Mucosa of descending colon (tissue), 3 donors: ENCODE data around the gene ASB6. TPM values are rescaled to one million over a fixed set of nuclear protein-coding genes. Genes with fewer than 3 reads are reported as not detected.

Experiments
- ATAC-seq: fragments of 200-7000 bp; cut with Tn5 transposase; one replicate; pipeline ENCODE4 v1.9.1; 2020; ENCODE audit warnings: mild to moderate bottlenecking, moderate library complexity
- DNase-seq, 3 donors: peaks; one replicate each; pipeline ENCODE4 v3.0.0-alpha.2; 2020
- H3K36me3 ChIP-seq: fragments of 200-600 bp; one replicate; pipeline ENCODE4 v1.8.0; 2021; ENCODE audit warnings: low read depth, mild to moderate bottlenecking
- H3K4me1 ChIP-seq: fragments of 200-600 bp; one replicate; pipeline ENCODE4 v1.8.0; 2021; ENCODE audit warnings: low read depth, mild to moderate bottlenecking
- H3K4me3 ChIP-seq: fragments of 200-600 bp; one replicate; pipeline ENCODE4 v1.8.0; 2021; ENCODE audit warnings: mild to moderate bottlenecking
- H3K9me3 ChIP-seq: fragments of 200-600 bp; one replicate; pipeline ENCODE4 v1.8.0; 2021; ENCODE audit warnings: mild to moderate bottlenecking
- intact Hi-C, 2 donors: fragments of 100-400 bp; cut with DNase I in 1 of 2; cut with micrococcal nuclease in 1 of 2; formaldehyde crosslinking; loops; one replicate each; pipeline versions ENCODE4 v1.11.0 to v1.11.1; 2022; cut with DNase I, micrococcal nuclease
- total RNA-seq, 3 donors: library from RNA; stranded (reverse); fragmentation: NEBNext Ultra II Directional in 2 of 3; extraction: Animal tissue kit (Norgen Biotek cat#: 25700) in 2 of 3; gene quantifications; one replicate each; pipeline versions ENCODE4 v1.2.1 to v1.2.4, GENCODE V29; 2021 to 2023
- TF ChIP-seq, protein P1 (sequence below): fragments of 200-600 bp; IDR thresholded peaks from one replicate; pipeline ENCODE4 v1.8.0; 2022; ENCODE audit warnings: antibody characterized with exemption, mild to moderate bottlenecking
- donor health status: DM: no; HTN: no; CAD: no; lungs with moderate emphysema.
- donor health status: DM: no; HTN: no; CAD: no.
- donor health status: DM: no; HTN: yes; CAD: no.

ASB6 gene
- total RNA-seq, 3 donors from 2014 or later: 16.1 to 21.3 (median 17.5) TPM

DNA sequence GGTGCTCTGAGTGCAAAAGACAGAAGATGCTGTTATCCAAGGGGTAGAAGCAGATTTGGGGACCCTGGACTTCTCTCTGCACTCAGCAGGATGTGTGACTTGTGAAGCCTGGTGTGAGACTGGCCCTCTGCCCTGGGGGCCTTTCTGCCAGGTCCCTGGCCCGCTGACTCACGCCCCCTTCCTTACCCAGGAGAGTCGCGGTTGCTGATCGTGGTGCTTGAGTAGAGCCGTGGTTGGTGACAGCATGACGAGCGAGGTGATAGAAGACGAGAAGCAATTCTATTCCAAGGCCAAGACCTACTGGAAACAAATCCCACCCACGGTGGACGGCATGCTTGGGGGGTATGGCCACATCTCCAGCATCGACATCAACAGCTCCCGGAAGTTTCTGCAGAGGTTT lies 9.5 kb downstream of the ASB6 start:
- peaks cover 7% of the 10 kb centered on the region for H3K4me1 ChIP-seq
- TF ChIP-seq, protein P1, sequence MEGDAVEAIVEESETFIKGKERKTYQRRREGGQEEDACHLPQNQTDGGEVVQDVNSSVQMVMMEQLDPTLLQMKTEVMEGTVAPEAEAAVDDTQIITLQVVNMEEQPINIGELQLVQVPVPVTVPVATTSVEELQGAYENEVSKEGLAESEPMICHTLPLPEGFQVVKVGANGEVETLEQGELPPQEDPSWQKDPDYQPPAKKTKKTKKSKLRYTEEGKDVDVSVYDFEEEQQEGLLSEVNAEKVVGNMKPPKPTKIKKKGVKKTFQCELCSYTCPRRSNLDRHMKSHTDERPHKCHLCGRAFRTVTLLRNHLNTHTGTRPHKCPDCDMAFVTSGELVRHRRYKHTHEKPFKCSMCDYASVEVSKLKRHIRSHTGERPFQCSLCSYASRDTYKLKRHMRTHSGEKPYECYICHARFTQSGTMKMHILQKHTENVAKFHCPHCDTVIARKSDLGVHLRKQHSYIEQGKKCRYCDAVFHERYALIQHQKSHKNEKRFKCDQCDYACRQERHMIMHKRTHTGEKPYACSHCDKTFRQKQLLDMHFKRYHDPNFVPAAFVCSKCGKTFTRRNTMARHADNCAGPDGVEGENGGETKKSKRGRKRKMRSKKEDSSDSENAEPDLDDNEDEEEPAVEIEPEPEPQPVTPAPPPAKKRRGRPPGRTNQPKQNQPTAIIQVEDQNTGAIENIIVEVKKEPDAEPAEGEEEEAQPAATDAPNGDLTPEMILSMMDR: no peak
- H3K4me3 ChIP-seq: no peak overlapping the region
- intact Hi-C loops: no loop called here
- H3K9me3 ChIP-seq: no peaks in the 10 kb centered on the region
- DNase-seq (no peak), ATAC-seq (no peak)
- no peaks in the 10 kb centered on the region for H3K36me3 ChIP-seq

GRCh38 chr9:129631674-129632129 lies 10.2 kb downstream of the ASB6 start:
- no peak for ATAC-seq
- no peaks in the 10 kb centered on the region for H3K9me3 ChIP-seq
- H3K4me1 ChIP-seq: peaks cover 10% of the 10 kb centered on the region
- intact Hi-C loops: no loop called here
- TF ChIP-seq, protein P1: no peak
- no peak overlapping the region for H3K4me3 ChIP-seq
- no peak for DNase-seq
- H3K36me3 ChIP-seq: no peaks in the 10 kb centered on the region

DNA sequence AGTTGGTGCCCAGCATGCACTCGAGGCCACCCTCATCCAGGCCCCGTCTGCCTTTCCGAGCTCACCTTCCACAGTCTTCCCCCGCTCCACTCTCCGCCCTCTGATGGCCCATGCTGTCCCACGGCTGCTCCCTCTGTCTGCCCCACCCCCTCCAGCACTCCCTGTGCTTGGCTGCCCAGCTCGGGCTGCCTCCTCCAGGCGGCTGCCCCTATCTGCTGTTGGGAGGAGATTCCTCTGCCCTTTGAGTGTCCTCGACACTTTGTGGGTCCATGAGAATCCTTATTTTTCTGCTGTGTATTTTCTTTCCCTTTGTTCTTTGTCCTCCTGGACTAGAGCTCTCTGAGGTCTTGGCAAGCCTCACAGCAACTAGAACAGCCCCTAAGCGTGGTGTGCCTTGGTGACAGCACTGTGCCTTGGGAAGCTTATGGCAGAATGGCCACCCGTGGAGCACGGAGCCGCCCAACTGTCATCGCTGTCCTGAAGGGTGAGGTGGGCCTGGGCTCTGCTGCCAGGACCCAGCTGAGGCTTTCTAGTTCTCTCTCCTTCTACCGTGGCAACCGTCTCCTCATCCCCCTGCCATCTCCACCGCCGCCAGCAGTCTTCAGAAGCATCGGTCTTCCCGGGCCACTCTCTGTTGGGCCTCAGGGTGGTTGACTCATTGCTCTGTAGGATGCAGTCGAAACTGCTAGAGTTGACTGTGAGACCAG lies 10.8 kb downstream of the ASB6 start:
- intact Hi-C loops: no loop called here
- TF ChIP-seq, protein P1: no peak
- Histone ChIP-seq H3K9me3 (no peaks in the 10 kb centered on the region), H3K4me1 (peaks cover 10% of the 10 kb centered on the region), H3K4me3 (no peak overlapping the region), H3K36me3 (no peaks in the 10 kb centered on the region)
- ATAC-seq (no peak), DNase-seq (no peak)

GRCh38 chr9:129629251-129629820 lies 12.6 kb downstream of the ASB6 start:
- H3K36me3 ChIP-seq: no peaks in the 10 kb centered on the region
- TF ChIP-seq, protein P1: no peak
- no peak for ATAC-seq
- DNase-seq: no peak
- H3K9me3 ChIP-seq: no peaks in the 10 kb centered on the region
- no peak overlapping the region for H3K4me3 ChIP-seq
- peaks cover 15% of the 10 kb centered on the region for H3K4me1 ChIP-seq
- intact Hi-C loops: no loop called here

GRCh38 chr9:129628709-129629108 lies 13.2 kb downstream of the ASB6 start:
- H3K4me1 ChIP-seq: peaks cover 15% of the 10 kb centered on the region
- no peak for DNase-seq
- no peaks in the 10 kb centered on the region for H3K9me3 ChIP-seq
- intact Hi-C loops: no loop called here
- no peak for ATAC-seq
- TF ChIP-seq, protein P1: no peak
- H3K36me3 ChIP-seq: no peaks in the 10 kb centered on the region
- no peak overlapping the region for H3K4me3 ChIP-seq
